Embryonic facial prominence (tissue), 1 donor: ENCODE results near the gene PPFIBP1.
A peak's percentile ranks its signal among the peaks of the same experiment; 100 is the strongest.

Experiments used
- DNase-seq: peaks from one replicate; pipeline ENCODE4 v3.0.0-alpha.2; 2016; ENCODE audit errors: extremely low spot score

Gene PPFIBP1

GRCh38 chr12:27523642-27524493, at the start of gene PPFIBP1:
Gene PPFIBP1, plus strand, starts transcription at chr12:27524206. Its CDS starts 109,191 bp downstream, at chr12:27633397.
- DNase-seq = peak; percentile 96

GRCh38 chr12:27474344-27474743, 49.7 kb upstream of the PPFIBP1 start:
- DNase-seq = no peak

- no peak for DNase-seq
Measured at GRCh38 chr12:27477049-27477448, 47.0 kb upstream of the PPFIBP1 start.

GRCh38 chr12:27478949-27479348, 45.1 kb upstream of the PPFIBP1 start:
- DNase-seq = no peak

GRCh38 chr12:27480016-27480415, 44.0 kb upstream of the PPFIBP1 start:
- DNase-seq = no peak

- DNase-seq = no peak
Measured at GRCh38 chr12:27486961-27487360, 37.0 kb upstream of the PPFIBP1 start.

- DNase-seq = no peak
Measured at GRCh38 chr12:27488479-27488878, 35.5 kb upstream of the PPFIBP1 start.

- no peak for DNase-seq
Measured at GRCh38 chr12:27491226-27491625, 32.8 kb upstream of the PPFIBP1 start.

- DNase-seq = no peak
Measured at GRCh38 chr12:27493260-27493940, 30.6 kb upstream of the PPFIBP1 start.

GRCh38 chr12:27497446-27497845, 26.6 kb upstream of the PPFIBP1 start:
- DNase-seq = no peak

- DNase-seq = no peak
Measured at GRCh38 chr12:27498149-27498548, 25.9 kb upstream of the PPFIBP1 start.

- no peak for DNase-seq
Measured at GRCh38 chr12:27498761-27499160, 25.2 kb upstream of the PPFIBP1 start.

- no peak for DNase-seq
Measured at GRCh38 chr12:27499377-27499776, 24.6 kb upstream of the PPFIBP1 start.

GRCh38 chr12:27500546-27500945, 23.5 kb upstream of the PPFIBP1 start:
- DNase-seq = no peak

- DNase-seq = no peak
Measured at GRCh38 chr12:27502021-27502435, 22.0 kb upstream of the PPFIBP1 start.

GRCh38 chr12:27504507-27504906, 19.5 kb upstream of the PPFIBP1 start:
- DNase-seq = no peak

- no peak for DNase-seq
Measured at GRCh38 chr12:27505109-27505508, 18.9 kb upstream of the PPFIBP1 start.

- DNase-seq = no peak
Measured at GRCh38 chr12:27505761-27506160, 18.2 kb upstream of the PPFIBP1 start.

GRCh38 chr12:27506645-27507189, 17.3 kb upstream of the PPFIBP1 start:
- no peak for DNase-seq

GRCh38 chr12:27508736-27509431, 15.1 kb upstream of the PPFIBP1 start:
- DNase-seq = no peak

- DNase-seq = no peak
Measured at GRCh38 chr12:27511031-27511722, 12.8 kb upstream of the PPFIBP1 start.

- no peak for DNase-seq
Measured at GRCh38 chr12:27511723-27512045, 12.3 kb upstream of the PPFIBP1 start.
